ENCODE data around the gene PPIAL4G. TPM values are rescaled to one million over a fixed set of nuclear protein-coding genes. Genes with fewer than 3 reads are reported as not detected.
"Not testable (repeated sequence)": the region's sequence is repeated elsewhere in the genome, so short reads cannot be mapped to it uniquely, and the experiment has no call there.

The PPIAL4G gene
- total RNA-seq, 1 donor from 2014 or later = 0.08 TPM

DNA sequence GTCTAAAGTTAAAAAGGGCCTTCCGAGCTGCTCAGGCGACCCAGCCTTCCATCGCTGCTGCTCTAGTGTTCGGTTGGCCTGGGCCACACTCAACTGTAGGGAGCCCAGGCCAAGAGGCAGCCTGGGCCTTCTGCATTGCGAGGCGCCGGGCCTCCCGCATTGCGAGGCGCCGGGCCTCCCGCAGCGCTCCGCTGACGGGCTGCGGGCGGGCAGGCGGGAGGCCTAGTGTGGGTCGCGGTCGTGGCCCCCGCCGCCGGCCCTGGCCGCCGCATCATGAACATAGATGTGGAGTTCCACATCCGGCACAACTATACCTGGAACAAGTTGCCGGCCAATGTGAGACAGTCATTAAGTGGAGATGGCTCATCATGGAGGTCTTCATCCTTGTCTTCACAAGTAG is 48.3 kb downstream of the PPIAL4G start:
- TF ChIP-seq, protein P1, sequence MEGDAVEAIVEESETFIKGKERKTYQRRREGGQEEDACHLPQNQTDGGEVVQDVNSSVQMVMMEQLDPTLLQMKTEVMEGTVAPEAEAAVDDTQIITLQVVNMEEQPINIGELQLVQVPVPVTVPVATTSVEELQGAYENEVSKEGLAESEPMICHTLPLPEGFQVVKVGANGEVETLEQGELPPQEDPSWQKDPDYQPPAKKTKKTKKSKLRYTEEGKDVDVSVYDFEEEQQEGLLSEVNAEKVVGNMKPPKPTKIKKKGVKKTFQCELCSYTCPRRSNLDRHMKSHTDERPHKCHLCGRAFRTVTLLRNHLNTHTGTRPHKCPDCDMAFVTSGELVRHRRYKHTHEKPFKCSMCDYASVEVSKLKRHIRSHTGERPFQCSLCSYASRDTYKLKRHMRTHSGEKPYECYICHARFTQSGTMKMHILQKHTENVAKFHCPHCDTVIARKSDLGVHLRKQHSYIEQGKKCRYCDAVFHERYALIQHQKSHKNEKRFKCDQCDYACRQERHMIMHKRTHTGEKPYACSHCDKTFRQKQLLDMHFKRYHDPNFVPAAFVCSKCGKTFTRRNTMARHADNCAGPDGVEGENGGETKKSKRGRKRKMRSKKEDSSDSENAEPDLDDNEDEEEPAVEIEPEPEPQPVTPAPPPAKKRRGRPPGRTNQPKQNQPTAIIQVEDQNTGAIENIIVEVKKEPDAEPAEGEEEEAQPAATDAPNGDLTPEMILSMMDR (IDR thresholded peaks at IDR 0.05; ENCODE audit: unreplicated experiment) = no peak
- H3K27me3 Mint-ChIP-seq (ENCODE audit: unreplicated experiment) = no peaks in the 10 kb centered on the region
- H3K4me1 Mint-ChIP-seq (ENCODE audit: unreplicated experiment) = peaks cover 3% of the 10 kb centered on the region
- no peaks in the 10 kb centered on the region for H3K9me3 Mint-ChIP-seq (ENCODE audit: unreplicated experiment)
- no peak overlapping the region for H3K27ac Mint-ChIP-seq (ENCODE audit: unreplicated experiment)
- no peak for DNase-seq (ENCODE audit: low spot score)
- H3K36me3 Mint-ChIP-seq (ENCODE audit: low read depth, unreplicated experiment) = peaks cover 9% of the 10 kb centered on the region
- no peak overlapping the region for H3K4me3 Mint-ChIP-seq (ENCODE audit: unreplicated experiment)

DNA sequence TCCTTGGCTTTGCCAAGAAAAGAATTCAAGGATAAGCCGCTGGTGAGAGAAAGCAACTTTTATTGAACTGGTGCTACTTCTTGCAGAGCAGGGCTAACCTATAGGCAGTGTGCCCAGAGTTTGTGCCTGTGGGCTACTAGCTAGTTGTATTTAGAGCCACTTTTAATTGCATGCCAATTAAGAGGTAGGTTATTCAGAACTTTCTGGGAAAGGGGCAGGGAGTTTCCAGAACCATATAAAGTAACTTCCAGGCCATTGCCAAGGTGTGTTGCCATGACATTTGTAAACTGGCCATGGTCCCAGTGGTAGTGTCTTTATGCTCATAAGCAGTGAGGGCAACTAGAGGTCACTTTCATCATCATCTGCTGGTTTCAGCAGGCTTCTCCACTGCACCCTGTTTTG is 50.2 kb downstream of the PPIAL4G start:
- not testable (repeated sequence) for H3K27ac Mint-ChIP-seq (ENCODE audit: unreplicated experiment); H3K36me3 Mint-ChIP-seq (ENCODE audit: low read depth, unreplicated experiment); DNase-seq (ENCODE audit: low spot score); H3K9me3 Mint-ChIP-seq (ENCODE audit: unreplicated experiment); H3K4me1 Mint-ChIP-seq (ENCODE audit: unreplicated experiment); H3K4me3 Mint-ChIP-seq (ENCODE audit: unreplicated experiment); H3K27me3 Mint-ChIP-seq (ENCODE audit: unreplicated experiment)

Other genes with a start within 250 kb of the PPIAL4G start
- 5.4 TPM for gene NBPF14, start 112.7 kb upstream of the PPIAL4G start, total RNA-seq (ENCODE audit: unreplicated experiment)